SK-N-SH (cell line): ENCODE results near the gene XIAP. TPM values are rescaled to one million over a fixed set of nuclear protein-coding genes. Genes with fewer than 3 reads are reported as not detected.

Source experiments
- CTCF ChIA-PET: fragments of 300-600, 350-600 bp; formaldehyde crosslinking; extraction: SDS; loops from one replicate; lab custom pipeline; 2021; lab: Yijun Ruan, JAX
- POLR2A ChIA-PET: fragments of 350-600 bp; sonication (Branson Sonifier 250); formaldehyde crosslinking; extraction: SDS; loops from one replicate; lab custom pipeline; 2020; ENCODE audit warnings: antibody characterized with exemption, inconsistent platforms; lab: Yijun Ruan, JAX
- DNase-seq: peaks from one replicate; pipeline ENCODE4 v3.0.0; 2012
- H2AFZ ChIP-seq: fragments of 200-600 bp; sonication (generic); 2 replicates; pipeline ENCODE4 v1.8.1; 2016; ENCODE audit warnings: antibody characterized with exemption, mild to moderate bottlenecking, low read depth
- H3F3A ChIP-seq: fragments of 200-600 bp; sonication (generic); replicated peaks from 2 replicates; pipeline ENCODE3; 2016; ENCODE audit warnings: antibody characterized with exemption, mild to moderate bottlenecking; ENCODE audit not compliant: insufficient read depth
- H3K27ac ChIP-seq, 2 experiments: fragments of 200-500 bp in 1 of 2; fragments of 200-600 bp in 1 of 2; sonication (Bioruptor generic) in 1 of 2; sonication (generic), shearing (Covaris generic) in 1 of 2; 2 replicates each; pipeline versions ENCODE4 v1.5.1 to v1.6.1; 2014 to 2016; ENCODE audit warnings: low read depth in 2 of 2, inconsistent platforms in 1 of 2, low read length in 1 of 2, mild to moderate bottlenecking in 1 of 2, mixed read lengths in 1 of 2
- H3K27me3 ChIP-seq: fragments of 200-600 bp; sonication (generic), shearing (Covaris generic); 2 replicates; pipeline ENCODE4 v1.6.1; 2016; ENCODE audit warnings: mixed run types; ENCODE audit not compliant: insufficient read depth
- H3K36me3 ChIP-seq, 2 experiments: fragments of 200-500 bp in 1 of 2; fragments of 200-600 bp in 1 of 2; sonication (Bioruptor generic) in 1 of 2; sonication (generic) in 1 of 2; replicated peaks in 1 of 2; 2 replicates each; pipeline versions ENCODE3 to v1.5.1; 2014 to 2016; ENCODE audit warnings: low read length in 1 of 2, mild to moderate bottlenecking in 1 of 2; ENCODE audit not compliant: insufficient read depth in 2 of 2, control insufficient read depth in 1 of 2
- H3K4me1 ChIP-seq, 2 experiments: fragments of 200-500 bp in 1 of 2; fragments of 200-600 bp in 1 of 2; sonication (Bioruptor generic) in 1 of 2; sonication (generic), shearing (Covaris generic) in 1 of 2; 2 replicates each; pipeline versions ENCODE4 v1.5.1 to v1.6.1; 2014 to 2016; ENCODE audit warnings: low read depth in 1 of 2, low read length in 1 of 2, mixed run types in 1 of 2; ENCODE audit not compliant: insufficient read depth in 2 of 2, control insufficient read depth in 1 of 2
- H3K4me2 ChIP-seq: fragments of 200-600 bp; sonication (generic), shearing (Covaris generic); 2 replicates; pipeline ENCODE4 v1.6.1; 2017; ENCODE audit warnings: mixed run types
- H3K4me3 ChIP-seq, 2 experiments: fragments of 200-500 bp in 1 of 2; fragments of 200-600 bp in 1 of 2; sonication (Bioruptor generic) in 1 of 2; sonication (generic), shearing (Covaris generic) in 1 of 2; 2 replicates each; pipeline versions ENCODE4 v1.5.1 to v1.8.1; 2014 to 2016; ENCODE audit warnings: low read depth in 2 of 2, inconsistent platforms in 1 of 2, low read length in 1 of 2, mild to moderate bottlenecking in 1 of 2, mixed read lengths in 1 of 2, moderate library complexity in 1 of 2
- H3K79me2 ChIP-seq: fragments of 200-600 bp; sonication (generic); 2 replicates; pipeline ENCODE4 v1.8.1; 2017; ENCODE audit warnings: mild to moderate bottlenecking; ENCODE audit not compliant: insufficient read depth
- H3K9ac ChIP-seq: fragments of 200-600 bp; sonication (generic); 2 replicates; pipeline ENCODE4 v1.6.1; 2017; ENCODE audit warnings: mixed run types
- H3K9me2 ChIP-seq: fragments of 200-600 bp; sonication (generic); 2 replicates; pipeline ENCODE4 v1.6.1; 2017; ENCODE audit warnings: mixed run types
- H3K9me3 ChIP-seq: fragments of 200-600 bp; sonication (generic); 2 replicates; pipeline ENCODE4 v1.6.1; 2017; ENCODE audit warnings: mixed run types, mild to moderate bottlenecking, moderate library complexity
- H4K20me1 ChIP-seq: fragments of 200-600 bp; sonication (generic); 2 replicates; pipeline ENCODE4 v1.6.1; 2017; ENCODE audit warnings: mild to moderate bottlenecking, mixed run types; ENCODE audit not compliant: insufficient read depth
- CHD2 ChIP-seq: fragments of 150-350 bp; IDR thresholded peaks from 2 replicates; pipeline ENCODE4 v1.6.1; 2018; ENCODE audit warnings: low read length; ENCODE audit not compliant: partially characterized antibody
- CTCF ChIP-seq: fragments of 200-600 bp; sonication (generic); IDR thresholded peaks from 2 replicates; pipeline ENCODE4 v1.6.1; 2017; ENCODE audit warnings: antibody characterized with exemption, mild to moderate bottlenecking, moderate library complexity
- ELF1 ChIP-seq: IDR thresholded peaks from 2 replicates; pipeline ENCODE4 v1.4.0; 2012
- EP300 ChIP-seq, 2 experiments: IDR thresholded peaks; 2 replicates each; pipeline versions ENCODE4 v1.4.0 to v1.6.1; 2012; ENCODE audit warnings: borderline replicate concordance in 1 of 2, low read depth in 1 of 2, low read length in 1 of 2
- FOXJ3 ChIP-seq: sonication (generic); formaldehyde crosslinking; IDR thresholded peaks from 2 replicates; pipeline ENCODE4 v1.5.1; 2020; ENCODE audit warnings: mild to moderate bottlenecking, missing genetic modification reagents
- JUND ChIP-seq: IDR thresholded peaks from 2 replicates; pipeline ENCODE4 v1.4.0; 2012
- MAX ChIP-seq: IDR thresholded peaks from 2 replicates; pipeline ENCODE4 v1.4.0; 2012; ENCODE audit warnings: low read depth
- MEF2A ChIP-seq: IDR thresholded peaks from 2 replicates; pipeline ENCODE4 v1.4.0; 2012; ENCODE audit warnings: low read depth, borderline replicate concordance
- MXI1 ChIP-seq: IDR thresholded peaks from 2 replicates; pipeline ENCODE4 v1.6.1; 2012; ENCODE audit warnings: mild to moderate bottlenecking, low read depth, low read length, improper control_type of control experiment
- NFIC ChIP-seq: IDR thresholded peaks from 2 replicates; pipeline ENCODE4 v1.4.0; 2012; ENCODE audit warnings: borderline replicate concordance
- NRF1 ChIP-seq: IDR thresholded peaks from 2 replicates; pipeline ENCODE4 v1.6.1; 2012; ENCODE audit warnings: low read depth, mild to moderate bottlenecking, low read length
- PBX3 ChIP-seq: IDR thresholded peaks from 2 replicates; pipeline ENCODE4; 2012
- POLR2AphosphoS5 ChIP-seq: IDR thresholded peaks from 2 replicates; pipeline ENCODE4 v1.6.1; 2012; ENCODE audit warnings: low read depth, low read length
- RAD21 ChIP-seq: IDR thresholded peaks from 2 replicates; pipeline ENCODE4 v1.6.1; 2012; ENCODE audit warnings: mild to moderate bottlenecking, low read length
- RCOR1 ChIP-seq: fragments of 150-350 bp; IDR thresholded peaks from 2 replicates; pipeline ENCODE4 v1.6.1; 2017; ENCODE audit warnings: antibody characterized with exemption, low read length
- REST ChIP-seq: IDR thresholded peaks from 2 replicates; pipeline ENCODE4 v1.6.1; 2012; ENCODE audit warnings: mild to moderate bottlenecking, low read depth, low read length, moderate library complexity
- SMC3 ChIP-seq: IDR thresholded peaks from 2 replicates; pipeline ENCODE4 v1.6.1; 2012; ENCODE audit warnings: low read depth, low read length, improper control_type of control experiment
- TCF12 ChIP-seq: IDR thresholded peaks from 2 replicates; pipeline ENCODE4 v1.4.0; 2012
- TEAD4 ChIP-seq: IDR thresholded peaks from 2 replicates; pipeline ENCODE4 v1.4.0; 2012; ENCODE audit warnings: mild to moderate bottlenecking, borderline replicate concordance; ENCODE audit not compliant: insufficient read depth
- USF1 ChIP-seq: IDR thresholded peaks from 2 replicates; pipeline ENCODE4 v1.4.0; 2012; ENCODE audit warnings: low read depth, borderline replicate concordance
- polyA plus RNA-seq, 3 experiments: library from polyadenylated mRNA; depleted of rRNA; stranded (reverse); fragments of >200 nt; gene quantifications; 2 replicates each; pipeline ENCODE4 v1.2.3, GENCODE V29; 2012

XIAP gene
- polyA plus RNA-seq, 1 of the 3 experiments (the other 2 are of a cell fraction): 9.1 TPM

GRCh38 chrX:123884809-123885408, 25.1 kb downstream of the XIAP start:
- H3K27me3 ChIP-seq: no peaks in the 10 kb centered on the region
- peaks cover 4 to 5% of the 10 kb centered on the region in 2 experiments for H3K36me3 ChIP-seq
- CTCF ChIA-PET: interaction anchor here (0.9 to 1.6 kb wide), 9 partner anchors 7 to 66 kb away, joined by 3 to 5 read pairs (median 3); no protein-coding TSS in a partner anchor
- peaks cover 4% of the 10 kb centered on the region for H3F3A ChIP-seq
- H3K4me1 ChIP-seq: no peaks in the 10 kb centered on the region
- peaks cover 28% of the 10 kb centered on the region; the same call in 1 of the 2 replicates for H3K79me2 ChIP-seq
- peaks cover 18% of the 10 kb centered on the region for H4K20me1 ChIP-seq
- POLR2A ChIA-PET: no interaction called here
- no peaks in the 10 kb centered on the region for H3K9me3 ChIP-seq
- no peak overlapping the region for H3K4me3 ChIP-seq
- DNase-seq: peak; percentile 60
- TF ChIP-seq CTCF: peak; percentile 83
- 0 out of 2 replicates have a peak, but pooled peaks have one; percentile 30 for TF ChIP-seq MXI1
- TF ChIP-seq SMC3: peak; percentile 31; the same call in 1 of the 2 replicates
- no peak for TF ChIP-seq MEF2A
- no peak for TF ChIP-seq JUND
- TF ChIP-seq REST: no peak
- no peak for TF ChIP-seq EP300 (IDR thresholded peaks at IDR 0.05; ENCODE audit: borderline replicate concordance in 1 of 2, low read depth in 1 of 2, low read length in 1 of 2)
- TF ChIP-seq MAX: no peak
- TF ChIP-seq RAD21: peak; percentile 39
- no peak for TF ChIP-seq USF1
- TF ChIP-seq NRF1: no peak
- TF ChIP-seq RCOR1: no peak
- TF ChIP-seq TCF12: no peak
- TF ChIP-seq NFIC: no peak
- no peak for TF ChIP-seq ELF1
- TF ChIP-seq PBX3: no peak
- no peak for TF ChIP-seq CHD2
- no peak for TF ChIP-seq POLR2AphosphoS5
- no peak for TF ChIP-seq FOXJ3 (CRISPR knock-in tag)
- TF ChIP-seq TEAD4: no peak
- no peak overlapping the region for H3K4me2 ChIP-seq
- H2AFZ ChIP-seq: no peak overlapping the region
- no peak overlapping the region for H3K9ac ChIP-seq
- H3K9me2 ChIP-seq: no peaks in the 10 kb centered on the region
- no peak overlapping the region for H3K27ac ChIP-seq
